Panc1 (cell line): ENCODE results near the gene TESMIN. TPM values are rescaled to one million over a fixed set of nuclear protein-coding genes. Genes with fewer than 3 reads are reported as not detected.

ENCODE experiments used
- ATAC-seq: fragments of 200-7000 bp; cut with Tn5 transposase; 2 replicates; pipeline ENCODE4 v1.9.1; 2020; ENCODE audit warnings: mild to moderate bottlenecking, moderate library complexity
- BruUV-seq: library from RNA; stranded (reverse); fragments of 400-500 nt; replicated peaks from 2 replicates; lab custom pipeline; 2021; lab: Mats Ljungman, UMichigan
- CTCF ChIA-PET: fragments of 300-600 bp; sonication (Branson Sonifier 250); formaldehyde crosslinking; loops from one replicate; lab custom pipeline; 2022; ENCODE audit warnings: antibody characterized with exemption; lab: Charles Lee
- POLR2A ChIA-PET: fragments of 300-600 bp; sonication (Branson Sonifier 250); formaldehyde crosslinking; loops from one replicate; lab custom pipeline; 2022; ENCODE audit warnings: antibody characterized with exemption; lab: Charles Lee
- DNase-seq: peaks from one replicate; pipeline ENCODE4 v3.0.0-alpha.2; 2010; ENCODE audit warnings: low read depth, low spot score
- H3K27ac ChIP-seq: 2 replicates; pipeline ENCODE4 v1.5.1; 2011; ENCODE audit warnings: mild to moderate bottlenecking, low read length, inconsistent platforms
- H3K27me3 ChIP-seq: fragments of 200-500 bp; sonication (Bioruptor generic); 2 replicates; pipeline ENCODE4 v1.6.0; 2014; ENCODE audit warnings: low read length, inconsistent platforms; ENCODE audit not compliant: control insufficient read depth, insufficient read depth
- H3K36me3 ChIP-seq: fragments of 200-500 bp; sonication (Bioruptor generic); 2 replicates; pipeline ENCODE4 v1.5.1; 2014; ENCODE audit warnings: inconsistent platforms, mild to moderate bottlenecking, low read length, moderate library complexity; ENCODE audit not compliant: control insufficient read depth, insufficient read depth
- H3K4me1 ChIP-seq: 2 replicates; pipeline ENCODE4 v1.5.1; 2011; ENCODE audit warnings: inconsistent platforms, mild to moderate bottlenecking, low read length, moderate library complexity; ENCODE audit not compliant: control insufficient read depth, insufficient read depth
- H3K4me3 ChIP-seq, 2 experiments: 2 replicates each; pipeline ENCODE4 v1.5.1; 2011 to 2012; ENCODE audit warnings: low read depth in 2 of 2, low read length in 2 of 2, mild to moderate bottlenecking in 2 of 2, inconsistent platforms in 1 of 2, moderate library complexity in 1 of 2
- H3K9me3 ChIP-seq: fragments of 200-500 bp; sonication (Bioruptor generic); 2 replicates; pipeline ENCODE4 v1.5.1; 2014; ENCODE audit warnings: low read depth, mild to moderate bottlenecking, inconsistent platforms, low read length, moderate library complexity; ENCODE audit not compliant: control insufficient read depth, insufficient read depth
- POLR2AphosphoS5 ChIP-seq: IDR thresholded peaks from 2 replicates; pipeline ENCODE4 v1.6.1; 2012; ENCODE audit warnings: mild to moderate bottlenecking, low read depth, low read length, moderate library complexity
- SIN3A ChIP-seq: IDR thresholded peaks from 2 replicates; pipeline ENCODE4 v1.6.1; 2012; ENCODE audit warnings: low read depth, mild to moderate bottlenecking, low read length, moderate library complexity, borderline replicate concordance; ENCODE audit not compliant: insufficient read depth
- TCF7L2 ChIP-seq: IDR thresholded peaks from 2 replicates; pipeline ENCODE4 v1.6.1; 2011; ENCODE audit warnings: mild to moderate bottlenecking, low read depth, low read length, inconsistent platforms
- in situ Hi-C: cut with HindIII; loops from 2 replicates; pipeline ENCODE4 v1.10.0; 2016; ENCODE audit warnings: low sequenced_read_pairs, low pct_unique_long_range_greater_than_20kb
- intact Hi-C: fragments of 100-400 bp; cut with micrococcal nuclease; formaldehyde crosslinking; loops from one replicate; pipeline ENCODE4 v1.10.0; 2022; ENCODE audit not compliant: unreplicated experiment
- total RNA-seq: library from RNA; stranded (reverse); gene quantifications from one replicate; pipeline ENCODE4 v1.2.1, GENCODE V29; 2021; ENCODE audit not compliant: unreplicated experiment
- TF ChIP-seq, protein P1 (sequence below): fragments of 450-650 bp; IDR thresholded peaks from 2 replicates; pipeline ENCODE4 v1.5.1; 2017; ENCODE audit warnings: mild to moderate bottlenecking
- TF ChIP-seq, protein P2 (sequence below), 2 experiments: IDR thresholded peaks; 2 replicates each; pipeline ENCODE4 v1.6.1; 2011 to 2012; ENCODE audit warnings: low read depth in 2 of 2, control low read depth in 1 of 2, low read length in 1 of 2, mild to moderate bottlenecking in 1 of 2, moderate library complexity in 1 of 2; ENCODE audit not compliant: insufficient read depth in 1 of 2

Gene TESMIN
- total RNA-seq, 1 experiment from 2014 or later = 47.6 TPM

DNA sequence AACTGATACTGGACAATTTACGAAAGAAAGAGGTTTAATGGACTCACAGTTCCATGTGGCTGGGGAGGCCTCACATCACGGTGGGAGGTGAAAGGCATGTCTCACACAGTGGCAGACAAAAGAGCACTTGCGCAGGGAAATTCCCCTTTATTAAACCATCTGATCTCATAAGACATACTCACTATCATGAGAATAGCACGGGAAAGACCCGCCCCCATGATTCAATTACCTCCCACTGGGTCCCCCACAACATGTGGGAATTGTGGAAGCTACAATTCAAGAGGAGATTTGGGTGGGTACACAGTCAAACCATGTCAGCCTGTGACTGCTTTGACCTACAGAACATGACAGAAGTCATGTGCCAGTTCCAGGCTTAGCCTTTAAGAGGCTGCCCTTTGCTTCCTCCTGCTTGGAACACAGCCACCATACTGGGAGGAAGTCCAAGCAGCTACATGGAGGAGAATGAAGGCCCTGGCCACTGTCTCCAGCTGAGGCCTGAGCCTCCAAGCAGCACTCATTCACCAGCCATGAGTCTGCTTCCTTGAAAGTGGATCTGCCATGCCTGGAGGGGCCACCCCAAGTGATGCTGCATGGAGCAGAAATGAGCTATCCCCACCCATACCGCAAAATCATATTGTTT lies 77.9 kb downstream of the TESMIN start:
- TF ChIP-seq SIN3A (no peak), TCF7L2 (no peak), POLR2AphosphoS5 (no peak)
- TF ChIP-seq, protein P1, sequence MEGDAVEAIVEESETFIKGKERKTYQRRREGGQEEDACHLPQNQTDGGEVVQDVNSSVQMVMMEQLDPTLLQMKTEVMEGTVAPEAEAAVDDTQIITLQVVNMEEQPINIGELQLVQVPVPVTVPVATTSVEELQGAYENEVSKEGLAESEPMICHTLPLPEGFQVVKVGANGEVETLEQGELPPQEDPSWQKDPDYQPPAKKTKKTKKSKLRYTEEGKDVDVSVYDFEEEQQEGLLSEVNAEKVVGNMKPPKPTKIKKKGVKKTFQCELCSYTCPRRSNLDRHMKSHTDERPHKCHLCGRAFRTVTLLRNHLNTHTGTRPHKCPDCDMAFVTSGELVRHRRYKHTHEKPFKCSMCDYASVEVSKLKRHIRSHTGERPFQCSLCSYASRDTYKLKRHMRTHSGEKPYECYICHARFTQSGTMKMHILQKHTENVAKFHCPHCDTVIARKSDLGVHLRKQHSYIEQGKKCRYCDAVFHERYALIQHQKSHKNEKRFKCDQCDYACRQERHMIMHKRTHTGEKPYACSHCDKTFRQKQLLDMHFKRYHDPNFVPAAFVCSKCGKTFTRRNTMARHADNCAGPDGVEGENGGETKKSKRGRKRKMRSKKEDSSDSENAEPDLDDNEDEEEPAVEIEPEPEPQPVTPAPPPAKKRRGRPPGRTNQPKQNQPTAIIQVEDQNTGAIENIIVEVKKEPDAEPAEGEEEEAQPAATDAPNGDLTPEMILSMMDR = no peak
- TF ChIP-seq, protein P2, sequence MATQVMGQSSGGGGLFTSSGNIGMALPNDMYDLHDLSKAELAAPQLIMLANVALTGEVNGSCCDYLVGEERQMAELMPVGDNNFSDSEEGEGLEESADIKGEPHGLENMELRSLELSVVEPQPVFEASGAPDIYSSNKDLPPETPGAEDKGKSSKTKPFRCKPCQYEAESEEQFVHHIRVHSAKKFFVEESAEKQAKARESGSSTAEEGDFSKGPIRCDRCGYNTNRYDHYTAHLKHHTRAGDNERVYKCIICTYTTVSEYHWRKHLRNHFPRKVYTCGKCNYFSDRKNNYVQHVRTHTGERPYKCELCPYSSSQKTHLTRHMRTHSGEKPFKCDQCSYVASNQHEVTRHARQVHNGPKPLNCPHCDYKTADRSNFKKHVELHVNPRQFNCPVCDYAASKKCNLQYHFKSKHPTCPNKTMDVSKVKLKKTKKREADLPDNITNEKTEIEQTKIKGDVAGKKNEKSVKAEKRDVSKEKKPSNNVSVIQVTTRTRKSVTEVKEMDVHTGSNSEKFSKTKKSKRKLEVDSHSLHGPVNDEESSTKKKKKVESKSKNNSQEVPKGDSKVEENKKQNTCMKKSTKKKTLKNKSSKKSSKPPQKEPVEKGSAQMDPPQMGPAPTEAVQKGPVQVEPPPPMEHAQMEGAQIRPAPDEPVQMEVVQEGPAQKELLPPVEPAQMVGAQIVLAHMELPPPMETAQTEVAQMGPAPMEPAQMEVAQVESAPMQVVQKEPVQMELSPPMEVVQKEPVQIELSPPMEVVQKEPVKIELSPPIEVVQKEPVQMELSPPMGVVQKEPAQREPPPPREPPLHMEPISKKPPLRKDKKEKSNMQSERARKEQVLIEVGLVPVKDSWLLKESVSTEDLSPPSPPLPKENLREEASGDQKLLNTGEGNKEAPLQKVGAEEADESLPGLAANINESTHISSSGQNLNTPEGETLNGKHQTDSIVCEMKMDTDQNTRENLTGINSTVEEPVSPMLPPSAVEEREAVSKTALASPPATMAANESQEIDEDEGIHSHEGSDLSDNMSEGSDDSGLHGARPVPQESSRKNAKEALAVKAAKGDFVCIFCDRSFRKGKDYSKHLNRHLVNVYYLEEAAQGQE (IDR thresholded peaks at IDR 0.05; ENCODE audit: insufficient read depth in 1 of 2, low read depth in 2 of 2, low read length in 1 of 2) = no peak
- Histone ChIP-seq H3K27me3 (no peaks in the 10 kb centered on the region), H3K36me3 (no peaks in the 10 kb centered on the region), H3K4me1 (no peaks in the 10 kb centered on the region), H3K27ac (no peak overlapping the region), H3K9me3 (no peaks in the 10 kb centered on the region), H3K4me3 (no peak overlapping the region)
- intact Hi-C loops = no loop called here
- BruUV-seq = no TSS peak
- ATAC-seq = no peak
- POLR2A ChIA-PET = no interaction called here
- in situ Hi-C loops = no loop called here
- DNase-seq = no peak
- CTCF ChIA-PET = no interaction called here

DNA sequence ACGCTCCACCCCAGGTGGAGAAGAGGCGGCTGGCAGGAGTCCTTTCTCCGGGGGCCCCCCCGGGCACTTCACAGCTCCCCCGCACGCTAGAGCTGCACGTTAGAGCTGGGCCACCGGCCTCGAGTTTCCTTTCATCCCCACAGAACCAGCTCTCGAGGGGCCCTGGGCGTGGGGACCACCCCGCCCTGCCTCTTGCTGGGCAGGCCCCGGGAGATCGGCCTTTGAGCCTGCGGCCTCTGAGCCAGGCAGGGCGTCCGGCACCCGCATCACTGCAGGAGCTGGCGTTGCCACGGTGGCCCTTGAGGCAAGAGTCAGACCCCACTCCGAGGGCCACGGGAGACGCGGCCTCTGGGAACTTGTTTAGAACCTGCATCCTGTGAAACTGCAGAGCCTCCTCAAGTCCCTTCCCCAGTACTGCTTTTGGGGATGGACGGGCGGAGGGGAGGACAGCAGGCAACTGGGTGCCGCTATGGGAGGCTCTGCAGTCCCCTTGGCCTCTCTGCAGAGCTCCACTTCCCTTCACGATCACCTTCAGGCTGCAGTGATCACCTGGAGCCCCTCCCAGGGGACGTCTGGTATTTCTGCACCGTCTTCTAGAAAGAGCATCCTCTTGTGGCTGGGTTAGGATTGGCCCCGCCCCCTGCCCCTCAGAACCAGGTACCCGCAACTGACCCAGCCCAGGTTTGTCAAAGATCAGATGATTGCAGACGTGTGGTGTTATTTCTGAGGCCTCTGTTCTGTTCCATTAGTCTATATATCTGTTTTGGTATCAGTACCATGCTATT lies 80.9 kb downstream of the TESMIN start:
- ATAC-seq (no peak), DNase-seq (no peak)
- POLR2A ChIA-PET = no interaction called here
- H3K27ac ChIP-seq = no peak overlapping the region
- H3K4me1 ChIP-seq = no peaks in the 10 kb centered on the region
- in situ Hi-C loops (no loop called here), intact Hi-C loops (no loop called here)
- no peaks in the 10 kb centered on the region for H3K9me3 ChIP-seq
- no peak overlapping the region for H3K4me3 ChIP-seq
- TF ChIP-seq POLR2AphosphoS5 (no peak), SIN3A (no peak), TCF7L2 (no peak)
- TF ChIP-seq, protein P1 = no peak
- TF ChIP-seq, protein P2 (IDR thresholded peaks at IDR 0.05; ENCODE audit: insufficient read depth in 1 of 2, low read depth in 2 of 2, low read length in 1 of 2) = no peak
- CTCF ChIA-PET = no interaction called here
- no peaks in the 10 kb centered on the region for H3K27me3 ChIP-seq
- BruUV-seq = no TSS peak
- H3K36me3 ChIP-seq = no peaks in the 10 kb centered on the region
